ENCODE data around the gene ATP12A.

DNA sequence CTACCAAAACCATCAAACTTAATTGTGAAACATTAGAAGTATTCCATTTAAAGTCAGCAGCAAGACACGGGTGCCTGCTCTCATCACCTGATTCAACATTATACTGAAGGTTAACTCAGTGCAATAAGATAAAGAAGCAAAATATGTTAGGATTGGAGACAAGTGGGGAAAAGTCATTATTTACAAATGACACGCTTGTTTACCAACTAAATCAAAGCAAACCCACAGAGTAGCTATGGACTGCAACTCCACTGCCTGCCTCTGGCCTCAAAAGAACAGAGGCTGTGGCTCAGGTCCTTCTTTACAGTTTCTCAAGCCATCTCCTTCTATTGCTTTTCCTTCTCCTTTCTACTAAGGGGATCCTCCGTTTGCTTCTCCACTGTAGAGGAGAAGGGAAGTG is 21.0 kb upstream of the ATP12A start:
- no peak for TF ChIP-seq POLR2AphosphoS5 (IDR thresholded peaks at IDR 0.05; ENCODE audit: low read depth, low read length)
- TF ChIP-seq, protein P1, sequence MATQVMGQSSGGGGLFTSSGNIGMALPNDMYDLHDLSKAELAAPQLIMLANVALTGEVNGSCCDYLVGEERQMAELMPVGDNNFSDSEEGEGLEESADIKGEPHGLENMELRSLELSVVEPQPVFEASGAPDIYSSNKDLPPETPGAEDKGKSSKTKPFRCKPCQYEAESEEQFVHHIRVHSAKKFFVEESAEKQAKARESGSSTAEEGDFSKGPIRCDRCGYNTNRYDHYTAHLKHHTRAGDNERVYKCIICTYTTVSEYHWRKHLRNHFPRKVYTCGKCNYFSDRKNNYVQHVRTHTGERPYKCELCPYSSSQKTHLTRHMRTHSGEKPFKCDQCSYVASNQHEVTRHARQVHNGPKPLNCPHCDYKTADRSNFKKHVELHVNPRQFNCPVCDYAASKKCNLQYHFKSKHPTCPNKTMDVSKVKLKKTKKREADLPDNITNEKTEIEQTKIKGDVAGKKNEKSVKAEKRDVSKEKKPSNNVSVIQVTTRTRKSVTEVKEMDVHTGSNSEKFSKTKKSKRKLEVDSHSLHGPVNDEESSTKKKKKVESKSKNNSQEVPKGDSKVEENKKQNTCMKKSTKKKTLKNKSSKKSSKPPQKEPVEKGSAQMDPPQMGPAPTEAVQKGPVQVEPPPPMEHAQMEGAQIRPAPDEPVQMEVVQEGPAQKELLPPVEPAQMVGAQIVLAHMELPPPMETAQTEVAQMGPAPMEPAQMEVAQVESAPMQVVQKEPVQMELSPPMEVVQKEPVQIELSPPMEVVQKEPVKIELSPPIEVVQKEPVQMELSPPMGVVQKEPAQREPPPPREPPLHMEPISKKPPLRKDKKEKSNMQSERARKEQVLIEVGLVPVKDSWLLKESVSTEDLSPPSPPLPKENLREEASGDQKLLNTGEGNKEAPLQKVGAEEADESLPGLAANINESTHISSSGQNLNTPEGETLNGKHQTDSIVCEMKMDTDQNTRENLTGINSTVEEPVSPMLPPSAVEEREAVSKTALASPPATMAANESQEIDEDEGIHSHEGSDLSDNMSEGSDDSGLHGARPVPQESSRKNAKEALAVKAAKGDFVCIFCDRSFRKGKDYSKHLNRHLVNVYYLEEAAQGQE (IDR thresholded peaks at IDR 0.05; ENCODE audit: insufficient read depth in 1 of 2, low read depth in 2 of 2, low read length in 2 of 2), result no peak
- no peak for TF ChIP-seq FOXP2 (optimal IDR thresholded peaks at IDR 0.05; ENCODE audit: borderline replicate concordance, extremely low read depth, extremely low read length, insufficient read depth)
- TF ChIP-seq SIN3A (IDR thresholded peaks at IDR 0.05; ENCODE audit: borderline replicate concordance, insufficient read depth, low read length), result no peak
- no peak for TF ChIP-seq TAF1 (IDR thresholded peaks at IDR 0.05; ENCODE audit: borderline replicate concordance, insufficient read depth, low read length)

Measured in PFSK-1 (cell line).